ENCODE results near the gene CENPT. TPM values are rescaled to one million over a fixed set of nuclear protein-coding genes. Genes with fewer than 3 reads are reported as not detected.

CENPT gene
- total and polyA plus RNA-seq, 8 donors, result 19.6 to 143 (median 31.4) TPM

- FAIRE-seq (no peak), ATAC-seq (no peak), DNase-seq (no peak)
- peak overlapping the region in 2 of 4 donors; percentile 48 to 97 for H3K27ac ChIP-seq
- peak overlapping the region in 2 of 4 donors; percentile 96 for H3K4me3 ChIP-seq
- no peaks in the 10 kb centered on the region for H3K27me3 ChIP-seq
- H3K4me1 ChIP-seq, result peaks cover 11 to 20% (median 11%) of the 10 kb centered on the region in 3 donors
- 56 to 62% methylated on average over 5 of the region's 5 CpGs for WGBS, 2 donors
- intact Hi-C loops (cut with DNase I), result no loop called here
- H3K36me3 ChIP-seq, result no peaks in the 10 kb centered on the region
- no peaks in the 10 kb centered on the region for H3K9me3 ChIP-seq
- no peak for TF ChIP-seq CTCF (IDR thresholded peaks at IDR 0.05)
Observed at GRCh38 chr16:67892375-67892774, 44.9 kb upstream of the CENPT start.

DNA sequence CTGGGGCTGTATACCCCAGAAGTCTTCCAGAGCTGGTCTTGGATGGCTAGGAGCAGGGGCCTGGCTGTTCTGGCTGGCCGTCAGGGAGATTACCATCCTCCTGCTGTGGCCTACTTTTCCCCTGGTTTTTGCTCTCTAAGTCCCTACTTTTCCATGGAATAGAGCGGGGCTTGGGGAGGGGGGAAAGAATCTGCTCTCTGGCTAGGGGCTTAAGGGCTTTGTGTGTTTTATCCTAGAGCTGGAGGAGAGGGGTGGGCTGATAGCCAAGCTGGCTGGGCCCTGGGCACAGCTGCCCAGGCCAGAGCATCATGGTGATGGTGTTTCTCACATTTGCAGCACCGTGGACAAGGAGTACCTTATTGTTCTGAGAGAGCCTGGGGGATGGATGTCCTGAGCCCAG lies 40.8 kb upstream of the CENPT start:
- intact Hi-C loops (cut with DNase I), result loop anchor here in 1 of 3 donors (10.0 kb wide), 1 partner anchor 146 kb away; no protein-coding TSS in a partner anchor
- FAIRE-seq, result no peak
- no peaks in the 10 kb centered on the region for H3K27me3 ChIP-seq
- WGBS, 2 donors, result 67 to 79% methylated on average over 3 of the region's 3 CpGs
- no peak overlapping the region for H3K4me3 ChIP-seq
- no peaks in the 10 kb centered on the region for H3K9me3 ChIP-seq
- DNase-seq, result no peak
- peaks cover 0 to 5% (median 0%) of the 10 kb centered on the region in 3 donors for H3K4me1 ChIP-seq
- ATAC-seq, result no peak
- peaks cover 0 to 5% (median 3%) of the 10 kb centered on the region in 3 donors for H3K36me3 ChIP-seq
- no peak for TF ChIP-seq CTCF (IDR thresholded peaks at IDR 0.05)
- no peak overlapping the region for H3K27ac ChIP-seq

DNA sequence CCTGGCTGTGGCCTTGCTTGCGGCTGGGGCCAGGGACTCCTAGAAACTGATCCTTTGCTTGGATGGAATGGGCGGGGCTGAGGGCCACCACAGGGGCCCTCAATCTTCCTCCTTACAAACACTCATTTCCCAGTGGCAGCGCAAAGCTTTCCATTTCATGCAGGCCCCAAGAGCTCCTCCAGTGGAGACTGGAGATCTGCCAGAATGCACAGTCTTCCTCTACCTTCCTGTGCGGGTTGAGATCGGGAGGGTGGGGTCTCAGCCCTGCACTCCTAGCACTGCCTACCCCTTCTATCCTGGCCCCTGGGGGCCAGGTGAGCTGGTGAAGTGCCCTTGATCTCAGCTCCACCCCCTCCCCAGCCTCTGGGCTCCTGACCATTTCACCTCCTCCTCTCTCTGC lies 38.9 kb upstream of the CENPT start:
- ATAC-seq (no peak), DNase-seq (no peak), FAIRE-seq (no peak)
- intact Hi-C loops (cut with DNase I), result loop anchor here in 1 of 3 donors (10.0 kb wide), 1 partner anchor 148 kb away; no protein-coding TSS in a partner anchor
- H3K27me3 ChIP-seq, result no peaks in the 10 kb centered on the region
- WGBS, 2 donors, result 92 to 95% methylated on average over 5 of the region's 5 CpGs
- no peak overlapping the region for H3K27ac ChIP-seq
- no peak overlapping the region for H3K4me3 ChIP-seq
- no peak for TF ChIP-seq CTCF (IDR thresholded peaks at IDR 0.05)
- H3K9me3 ChIP-seq, result no peaks in the 10 kb centered on the region
- H3K4me1 ChIP-seq, result no peaks in the 10 kb centered on the region
- peaks cover 0 to 24% (median 18%) of the 10 kb centered on the region in 3 donors for H3K36me3 ChIP-seq

GRCh38 chr16:67885976-67886375 lies 38.5 kb upstream of the CENPT start:
- WGBS, 2 donors, result 93 to 98% methylated on average over 19 of the region's 19 CpGs
- no peak for ATAC-seq

More at GRCh38 chr16:67885976-67886375, 38.5 kb upstream of the CENPT start:
- Histone ChIP-seq H3K9me3 (no peaks in the 10 kb centered on the region), H3K4me1 (no peaks in the 10 kb centered on the region), H3K36me3 (peaks cover 0 to 28% (median 23%) of the 10 kb centered on the region in 3 donors), H3K27me3 (no peaks in the 10 kb centered on the region), H3K27ac (no peak overlapping the region), H3K4me3 (no peak overlapping the region)
- FAIRE-seq (no peak), DNase-seq (no peak)
- no peak for TF ChIP-seq CTCF (IDR thresholded peaks at IDR 0.05)
- intact Hi-C loops (cut with DNase I), result loop anchor here in 1 of 3 donors (10.0 kb wide), 1 partner anchor 149 kb away; no protein-coding TSS in a partner anchor
